GM12892 (cell line): ENCODE results near the gene SPI1.

Experiments used
- POLR2A ChIP-seq: IDR thresholded peaks from 2 replicates; pipeline ENCODE4 v1.6.1; 2011; ENCODE audit warnings: low read depth, low read length, control low read depth
- POLR2AphosphoS5 ChIP-seq: IDR thresholded peaks from 2 replicates; pipeline ENCODE4 v1.6.1; 2011; ENCODE audit warnings: low read depth, low read length, control low read depth
- TAF1 ChIP-seq: IDR thresholded peaks from 2 replicates; pipeline ENCODE4 v1.6.1; 2011; ENCODE audit warnings: low read depth, mild to moderate bottlenecking, control low read depth, low read length, borderline replicate concordance

GRCh38 chr11:47400768-47401279, 22.5 kb upstream of the SPI1 start:
- 0 out of 2 replicates have a peak, but pooled peaks have one; percentile 32 for TF ChIP-seq POLR2AphosphoS5
- TF ChIP-seq POLR2A = no peak
- TF ChIP-seq TAF1 = no peak
